Esophagus squamous epithelium (tissue), 5 donors: ENCODE data around the gene KRT8. TPM values are rescaled to one million over a fixed set of nuclear protein-coding genes. Genes with fewer than 3 reads are reported as not detected.

Experiments used
- DNase-seq: peaks from one replicate; lab custom pipeline; 2025; lab: John Stamatoyannopoulos, UW
- H3K27ac ChIP-seq, 4 donors: fragments of 200-600 bp; sonication (generic); one replicate each; pipeline ENCODE4 v1.5.1; 2016 to 2019; ENCODE audit warnings: mild to moderate bottlenecking in 1 of 4
- H3K27me3 ChIP-seq, 4 donors: fragments of 200-600 bp; sonication (generic); 1 replicate in 3 of 4; 2 replicates in 1 of 4; pipeline versions ENCODE4 v1.5.1 to v1.6.0; 2017 to 2021; ENCODE audit warnings: antibody characterized with exemption in 1 of 4
- H3K36me3 ChIP-seq, 3 donors: fragments of 200-600 bp; sonication (generic); one replicate each; pipeline ENCODE4 v1.5.1; 2016 to 2019
- H3K4me1 ChIP-seq, 3 donors: fragments of 200-600 bp; sonication (generic); one replicate each; pipeline ENCODE4 v1.5.1; 2017 to 2019
- H3K4me3 ChIP-seq, 4 donors: fragments of 200-600 bp; sonication (generic); 1 replicate in 3 of 4; 2 replicates in 1 of 4; pipeline ENCODE4 v1.5.1; 2016 to 2019; ENCODE audit warnings: mild to moderate bottlenecking in 2 of 4, moderate library complexity in 1 of 4
- H3K9me3 ChIP-seq, 3 donors: fragments of 200-600 bp; sonication (generic); one replicate each; pipeline ENCODE4 v1.5.1; 2016 to 2019
- CTCF ChIP-seq, 6 experiments: fragments of 450-650 bp in 4 of 6; fragments of 200-600 bp in 2 of 6; sonication (generic) in 2 of 6; IDR thresholded peaks; one replicate each; pipeline ENCODE4 v1.5.1; 2016 to 2019; ENCODE audit warnings: antibody characterized with exemption in 6 of 6, mild to moderate bottlenecking in 4 of 6, moderate library complexity in 4 of 6
- POLR2A ChIP-seq, 4 donors: fragments of 450-650 bp; IDR thresholded peaks; one replicate each; pipeline ENCODE4 v1.6.1; 2017; ENCODE audit warnings: antibody characterized with exemption in 4 of 4, mild to moderate bottlenecking in 4 of 4, moderate library complexity in 3 of 4
- WGBS, 2 donors: methylation state at CpG; one replicate each; pipeline ENCODE4 v1.1.5; 2018; 5-methylcytosine and 5-hydroxymethylcytosine counted together
- intact Hi-C: fragments of 100-400 bp; cut with DNase I; formaldehyde crosslinking; loops from one replicate; pipeline ENCODE4 v1.15.0; 2022
- total RNA-seq, 4 donors: library from RNA; depleted of rRNA; stranded (reverse); fragments of >200 nt; gene quantifications; one replicate each; pipeline ENCODE4 v1.1.0, GENCODE V29; 2016
- donor health status: DM: yes; HTN: yes; CAD: no.

The KRT8 gene
- total RNA-seq, 4 donors from 2014 or later, result 27.2 to 50.2 (median 38.2) TPM

- H3K36me3 ChIP-seq, result no peaks in the 10 kb centered on the region
- H3K4me1 ChIP-seq, result peaks cover 0 to 21% (median 0%) of the 10 kb centered on the region in 3 donors
- intact Hi-C loops, result no loop called here
- H3K9me3 ChIP-seq, result no peaks in the 10 kb centered on the region
- no peak for TF ChIP-seq POLR2A (IDR thresholded peaks at IDR 0.05)
- TF ChIP-seq CTCF (IDR thresholded peaks at IDR 0.05), result no peak
- DNase-seq, result no peak
- 91 to 92% methylated on average over 3 of the region's 3 CpGs for WGBS, 2 donors
- H3K27ac ChIP-seq, result no peak overlapping the region
- H3K4me3 ChIP-seq, result no peak overlapping the region
- peaks cover 0 to 8% (median 0%) of the 10 kb centered on the region in 4 donors for H3K27me3 ChIP-seq
Observed at GRCh38 chr12:52942901-52943181, 38.0 kb upstream of the KRT8 start.

GRCh38 chr12:52942066-52942900 is 37.4 kb upstream of the KRT8 start:
- 83 to 86% methylated on average over 11 of the region's 11 CpGs for WGBS, 2 donors
- TF ChIP-seq CTCF (IDR thresholded peaks at IDR 0.05) (no peak), POLR2A (IDR thresholded peaks at IDR 0.05) (no peak)
- no peak for DNase-seq
- Histone ChIP-seq H3K27me3 (peaks cover 0 to 8% (median 0%) of the 10 kb centered on the region in 4 donors), H3K36me3 (no peaks in the 10 kb centered on the region), H3K4me3 (no peak overlapping the region), H3K27ac (no peak overlapping the region), H3K4me1 (peaks cover 0 to 18% (median 0%) of the 10 kb centered on the region in 3 donors), H3K9me3 (no peaks in the 10 kb centered on the region)
- intact Hi-C loops, result no loop called here

GRCh38 chr12:52929538-52929937 is 24.7 kb upstream of the KRT8 start:
- intact Hi-C loops, result no loop called here
- no peaks in the 10 kb centered on the region for H3K36me3 ChIP-seq
- TF ChIP-seq POLR2A (IDR thresholded peaks at IDR 0.05) (no peak), CTCF (IDR thresholded peaks at IDR 0.05) (no peak)
- no peak overlapping the region for H3K27ac ChIP-seq
- DNase-seq, result no peak
- peaks cover 0 to 20% (median 9%) of the 10 kb centered on the region in 3 donors for H3K4me1 ChIP-seq
- H3K27me3 ChIP-seq, result no peaks in the 10 kb centered on the region
- WGBS, 2 donors, result 55 to 58% methylated on average over 1 of the region's 1 CpG
- no peak overlapping the region for H3K4me3 ChIP-seq
- H3K9me3 ChIP-seq, result no peaks in the 10 kb centered on the region

- Histone ChIP-seq H3K4me3 (no peak overlapping the region), H3K9me3 (no peaks in the 10 kb centered on the region), H3K27ac (no peak overlapping the region), H3K4me1 (peaks cover 0 to 20% (median 9%) of the 10 kb centered on the region in 3 donors), H3K36me3 (no peaks in the 10 kb centered on the region), H3K27me3 (no peaks in the 10 kb centered on the region)
- intact Hi-C loops, result no loop called here
- no peak for TF ChIP-seq POLR2A (IDR thresholded peaks at IDR 0.05)
- no peak for TF ChIP-seq CTCF (IDR thresholded peaks at IDR 0.05)
- 83 to 91% methylated on average over 1 to 4 of the region's 4 CpGs for WGBS, 2 donors
- no peak for DNase-seq
Observed at GRCh38 chr12:52927964-52928363, 23.1 kb upstream of the KRT8 start.

- Histone ChIP-seq H3K27me3 (no peaks in the 10 kb centered on the region), H3K9me3 (no peaks in the 10 kb centered on the region), H3K36me3 (no peaks in the 10 kb centered on the region), H3K4me3 (no peak overlapping the region), H3K4me1 (peaks cover 0 to 20% (median 9%) of the 10 kb centered on the region in 3 donors), H3K27ac (peak overlapping the region in 2 of 4 donors; percentile 25 to 60)
- TF ChIP-seq CTCF (IDR thresholded peaks at IDR 0.05) (no peak), POLR2A (IDR thresholded peaks at IDR 0.05) (no peak)
- no peak for DNase-seq
- WGBS, 2 donors, result 72 to 83% methylated on average over 4 of the region's 4 CpGs
- intact Hi-C loops, result no loop called here
Observed at GRCh38 chr12:52926596-52927234, 21.8 kb upstream of the KRT8 start.
